Karpas-422 (cell line): ENCODE measurements around the gene TMC8. TPM values are rescaled to one million over a fixed set of nuclear protein-coding genes. Genes with fewer than 3 reads are reported as not detected.
"Not testable (repeated sequence)": the region's sequence is repeated elsewhere in the genome, so short reads cannot be mapped to it uniquely, and the experiment has no call there.

ENCODE experiments used
- DNase-seq: peaks from one replicate; pipeline ENCODE4 v3.0.0-alpha.2; 2015
- H2AFZ ChIP-seq: fragments of 200-600 bp; sonication (generic); 2 replicates; pipeline ENCODE4 v1.6.1; 2014; ENCODE audit warnings: antibody characterized with exemption, low read length, mixed read lengths
- H3K27ac ChIP-seq: fragments of 200-600 bp; sonication (generic); 2 replicates; pipeline ENCODE4 v1.5.1; 2014; ENCODE audit warnings: mild to moderate bottlenecking, low read length, moderate library complexity
- H3K27me3 ChIP-seq: fragments of 200-600 bp; sonication (generic); 2 replicates; pipeline ENCODE4 v1.6.1; 2014; ENCODE audit warnings: low read length, mixed read lengths
- H3K36me3 ChIP-seq: fragments of 200-600 bp; sonication (generic); 2 replicates; pipeline ENCODE4 v1.6.1; 2014; ENCODE audit warnings: low read length, mixed read lengths; ENCODE audit not compliant: insufficient read depth
- H3K4me1 ChIP-seq: fragments of 200-600 bp; sonication (generic); 2 replicates; pipeline ENCODE4 v1.6.1; 2014; ENCODE audit warnings: mild to moderate bottlenecking, low read length, mixed read lengths
- H3K4me2 ChIP-seq: fragments of 200-600 bp; sonication (generic); 2 replicates; pipeline ENCODE4 v1.6.1; 2014; ENCODE audit warnings: low read length, low read depth, mild to moderate bottlenecking; ENCODE audit not compliant: poor library complexity, severe bottlenecking
- H3K4me3 ChIP-seq: fragments of 200-600 bp; sonication (generic); 2 replicates; pipeline ENCODE4 v1.5.1; 2014; ENCODE audit warnings: mild to moderate bottlenecking, antibody characterized with exemption, low read length, mixed read lengths
- H3K79me2 ChIP-seq: fragments of 200-600 bp; sonication (generic); 2 replicates; pipeline ENCODE4 v1.6.1; 2014; ENCODE audit warnings: mild to moderate bottlenecking, low read length, mixed read lengths
- H3K9ac ChIP-seq: fragments of 200-600 bp; sonication (generic); 2 replicates; pipeline ENCODE4 v1.6.0; 2014; ENCODE audit warnings: low read length
- H3K9me2 ChIP-seq: fragments of 200-600 bp; sonication (generic), shearing (Covaris generic); replicated peaks from 2 replicates; pipeline ENCODE4 v1.6.0; 2014; ENCODE audit warnings: mild to moderate bottlenecking, low read length, moderate library complexity; ENCODE audit not compliant: insufficient read depth
- H3K9me3 ChIP-seq: fragments of 300-700, 200-600 bp; sonication (generic); 2 replicates; pipeline ENCODE4 v1.6.1; 2014; ENCODE audit warnings: low read length, mixed read lengths
- H4K20me1 ChIP-seq: fragments of 200-600 bp; sonication (generic); 2 replicates; pipeline ENCODE4 v1.6.1; 2014; ENCODE audit warnings: mild to moderate bottlenecking, antibody characterized with exemption, low read length, low read depth; ENCODE audit not compliant: insufficient read depth
- total RNA-seq: library from RNA; depleted of rRNA; stranded (reverse); fragments of >200 nt; shearing (Covaris generic); gene quantifications from 2 replicates; pipeline ENCODE4 v1.2.3, GENCODE V29; 2014; ENCODE audit warnings: low replicate concordance; rRNA removed

TMC8 gene
- 57.9 and 113 TPM in 2 replicates for total RNA-seq

- Histone ChIP-seq H4K20me1 (no peaks in the 10 kb centered on the region), H3K27ac (peak within 1 kb of the TSS; percentile 94), H3K4me3 (peak within 1 kb of the TSS; percentile 88), H2AFZ (no peak within 1 kb of the TSS), H3K9ac (peak within 1 kb of the TSS; percentile 95), H3K4me1 (peaks cover 70% of the 10 kb centered on the region), H3K9me3 (no peaks in the 10 kb centered on the region), H3K79me2 (peaks cover 42% of the 10 kb centered on the region), H3K36me3 (peaks cover 18% of the 10 kb centered on the region), H3K27me3 (no peaks in the 10 kb centered on the region), H3K9me2 (no peaks in the 10 kb centered on the region), H3K4me2 (peak within 1 kb of the TSS; percentile 98)
- peak; percentile 95 for DNase-seq
Observed at GRCh38 chr17:78130437-78131101, at the start of gene TMC8. Gene TMC8 (plus strand): TSS chr17:78130771. CDS start chr17:78131589, 818 bp downstream.

GRCh38 chr17:78081551-78081950, 49.0 kb upstream of the TMC8 start:
- Histone ChIP-seq H3K9me2 (no peaks in the 10 kb centered on the region), H2AFZ (no peak overlapping the region), H4K20me1 (no peaks in the 10 kb centered on the region), H3K79me2 (no peaks in the 10 kb centered on the region), H3K27me3 (no peaks in the 10 kb centered on the region), H3K36me3 (no peaks in the 10 kb centered on the region), H3K4me3 (no peak overlapping the region), H3K4me1 (no peaks in the 10 kb centered on the region), H3K9me3 (no peaks in the 10 kb centered on the region), H3K27ac (no peak overlapping the region), H3K9ac (no peak overlapping the region), H3K4me2 (no peak overlapping the region)
- no peak for DNase-seq

- H3K9me2 ChIP-seq, H3K27ac ChIP-seq, DNase-seq, H3K9ac ChIP-seq, H3K27me3 ChIP-seq, H3K4me3 ChIP-seq, H3K9me3 ChIP-seq, H4K20me1 ChIP-seq, H3K36me3 ChIP-seq, H2AFZ ChIP-seq, H3K79me2 ChIP-seq, H3K4me2 ChIP-seq, H3K4me1 ChIP-seq: not testable (repeated sequence)
Observed at GRCh38 chr17:78082355-78082872, 48.2 kb upstream of the TMC8 start.

GRCh38 chr17:78082988-78083387, 47.6 kb upstream of the TMC8 start:
- no peaks in the 10 kb centered on the region for H3K79me2 ChIP-seq
- DNase-seq: no peak
- H3K36me3 ChIP-seq: no peaks in the 10 kb centered on the region
- no peak overlapping the region for H2AFZ ChIP-seq
- no peaks in the 10 kb centered on the region for H3K27me3 ChIP-seq
- H3K9me3 ChIP-seq: no peaks in the 10 kb centered on the region
- H4K20me1 ChIP-seq: no peaks in the 10 kb centered on the region
- H3K9me2 ChIP-seq: no peaks in the 10 kb centered on the region
- H3K27ac ChIP-seq: no peak overlapping the region
- no peak overlapping the region for H3K4me2 ChIP-seq
- H3K4me3 ChIP-seq: no peak overlapping the region
- no peaks in the 10 kb centered on the region for H3K4me1 ChIP-seq
- H3K9ac ChIP-seq: no peak overlapping the region

GRCh38 chr17:78086740-78087139, 43.8 kb upstream of the TMC8 start:
- no peak overlapping the region for H3K27ac ChIP-seq
- H4K20me1 ChIP-seq: no peaks in the 10 kb centered on the region
- H2AFZ ChIP-seq: no peak overlapping the region
- H3K36me3 ChIP-seq: no peaks in the 10 kb centered on the region
- H3K9me2 ChIP-seq: no peaks in the 10 kb centered on the region
- no peak overlapping the region for H3K4me2 ChIP-seq
- H3K9me3 ChIP-seq: no peaks in the 10 kb centered on the region
- no peaks in the 10 kb centered on the region for H3K4me1 ChIP-seq
- no peaks in the 10 kb centered on the region for H3K79me2 ChIP-seq
- DNase-seq: no peak
- no peaks in the 10 kb centered on the region for H3K27me3 ChIP-seq
- H3K9ac ChIP-seq: no peak overlapping the region
- no peak overlapping the region for H3K4me3 ChIP-seq

GRCh38 chr17:78088529-78088928, 42.0 kb upstream of the TMC8 start:
- Histone ChIP-seq H4K20me1 (no peaks in the 10 kb centered on the region), H3K27ac (no peak overlapping the region), H3K27me3 (no peaks in the 10 kb centered on the region), H2AFZ (no peak overlapping the region), H3K79me2 (no peaks in the 10 kb centered on the region), H3K4me1 (no peaks in the 10 kb centered on the region), H3K4me2 (no peak overlapping the region), H3K4me3 (no peak overlapping the region), H3K9me2 (no peaks in the 10 kb centered on the region), H3K9ac (no peak overlapping the region), H3K36me3 (no peaks in the 10 kb centered on the region), H3K9me3 (no peaks in the 10 kb centered on the region)
- no peak for DNase-seq

GRCh38 chr17:78089576-78090281, 40.8 kb upstream of the TMC8 start:
- no peak for DNase-seq
- Histone ChIP-seq H3K79me2 (no peaks in the 10 kb centered on the region), H3K4me3 (no peak overlapping the region), H3K9me3 (no peaks in the 10 kb centered on the region), H3K9me2 (no peaks in the 10 kb centered on the region), H3K36me3 (no peaks in the 10 kb centered on the region), H3K4me1 (no peaks in the 10 kb centered on the region), H2AFZ (no peak overlapping the region), H3K27ac (no peak overlapping the region), H3K27me3 (no peaks in the 10 kb centered on the region), H4K20me1 (no peaks in the 10 kb centered on the region), H3K4me2 (no peak overlapping the region), H3K9ac (no peak overlapping the region)

GRCh38 chr17:78092794-78093324, 37.7 kb upstream of the TMC8 start:
- H3K36me3 ChIP-seq: no peaks in the 10 kb centered on the region
- H4K20me1 ChIP-seq: no peaks in the 10 kb centered on the region
- no peak overlapping the region for H3K9ac ChIP-seq
- H3K27me3 ChIP-seq: no peaks in the 10 kb centered on the region
- no peak overlapping the region for H3K27ac ChIP-seq
- H3K4me1 ChIP-seq: no peaks in the 10 kb centered on the region
- no peak overlapping the region for H3K4me2 ChIP-seq
- no peaks in the 10 kb centered on the region for H3K9me2 ChIP-seq
- no peak for DNase-seq
- H3K79me2 ChIP-seq: no peaks in the 10 kb centered on the region
- H2AFZ ChIP-seq: no peak overlapping the region
- H3K4me3 ChIP-seq: no peak overlapping the region
- no peaks in the 10 kb centered on the region for H3K9me3 ChIP-seq
